Measurements from ENCODE around the gene SF3B2.

DNA sequence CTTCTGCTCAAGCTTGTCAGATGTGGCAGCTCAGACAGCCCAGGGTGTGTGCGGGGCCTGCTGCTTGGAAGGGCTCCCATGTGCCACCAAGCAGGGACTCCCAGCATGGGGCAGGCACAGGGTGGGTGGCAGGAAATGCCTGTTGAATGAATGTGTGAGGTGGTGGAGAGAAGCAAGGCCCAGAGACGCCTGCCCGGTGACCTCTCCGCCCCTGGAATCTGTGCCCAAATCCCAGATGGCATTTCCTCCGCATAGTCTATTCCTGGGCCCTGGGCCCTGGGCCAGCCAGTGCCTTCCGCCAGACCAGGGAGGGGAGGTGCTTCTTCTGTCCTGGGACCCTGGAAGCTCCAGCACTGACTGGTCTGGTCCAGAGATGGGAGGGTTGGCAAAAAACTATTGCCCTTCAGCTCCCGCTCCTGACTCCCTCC lies 36.7 kb upstream of the SF3B2 start:
- TF ChIP-seq, protein P1, sequence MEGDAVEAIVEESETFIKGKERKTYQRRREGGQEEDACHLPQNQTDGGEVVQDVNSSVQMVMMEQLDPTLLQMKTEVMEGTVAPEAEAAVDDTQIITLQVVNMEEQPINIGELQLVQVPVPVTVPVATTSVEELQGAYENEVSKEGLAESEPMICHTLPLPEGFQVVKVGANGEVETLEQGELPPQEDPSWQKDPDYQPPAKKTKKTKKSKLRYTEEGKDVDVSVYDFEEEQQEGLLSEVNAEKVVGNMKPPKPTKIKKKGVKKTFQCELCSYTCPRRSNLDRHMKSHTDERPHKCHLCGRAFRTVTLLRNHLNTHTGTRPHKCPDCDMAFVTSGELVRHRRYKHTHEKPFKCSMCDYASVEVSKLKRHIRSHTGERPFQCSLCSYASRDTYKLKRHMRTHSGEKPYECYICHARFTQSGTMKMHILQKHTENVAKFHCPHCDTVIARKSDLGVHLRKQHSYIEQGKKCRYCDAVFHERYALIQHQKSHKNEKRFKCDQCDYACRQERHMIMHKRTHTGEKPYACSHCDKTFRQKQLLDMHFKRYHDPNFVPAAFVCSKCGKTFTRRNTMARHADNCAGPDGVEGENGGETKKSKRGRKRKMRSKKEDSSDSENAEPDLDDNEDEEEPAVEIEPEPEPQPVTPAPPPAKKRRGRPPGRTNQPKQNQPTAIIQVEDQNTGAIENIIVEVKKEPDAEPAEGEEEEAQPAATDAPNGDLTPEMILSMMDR (IDR thresholded peaks at IDR 0.05) = no peak
- TF ChIP-seq POLR2A (IDR thresholded peaks at IDR 0.05) (no peak), EP300 (IDR thresholded peaks at IDR 0.05) (no peak)

Data from ovary (tissue), 3 donors.